ENCODE data around the gene SLC5A8. TPM values are rescaled to one million over a fixed set of nuclear protein-coding genes. Genes with fewer than 3 reads are reported as not detected.

Gene SLC5A8
- total RNA-seq, 2 experiments from 2014 or later: not detected

- ATAC-seq (ENCODE audit: poor library complexity) (no peak), DNase-seq (no peak)
- Mint-ChIP-seq H3K4me1 (ENCODE audit: low read depth) (no peaks in the 10 kb centered on the region), H3K9me3 (peaks cover 5% of the 10 kb centered on the region), H3K27ac (no peak overlapping the region), H3K4me3 (no peak overlapping the region), H3K27me3 (peaks cover 8% of the 10 kb centered on the region), H3K36me3 (ENCODE audit: low read depth) (no peaks in the 10 kb centered on the region)
- POLR2A ChIA-PET: no interaction called here
- H3K9me3 ChIP-seq (ENCODE audit: control insufficient read depth in 1 of 2, insufficient read depth in 1 of 2, low read length in 2 of 2): peaks cover 0 to 3% of the 10 kb centered on the region in 2 experiments
- H3K36me3 ChIP-seq (ENCODE audit: insufficient read depth, low read length): no peaks in the 10 kb centered on the region
- TF ChIP-seq, protein P1, sequence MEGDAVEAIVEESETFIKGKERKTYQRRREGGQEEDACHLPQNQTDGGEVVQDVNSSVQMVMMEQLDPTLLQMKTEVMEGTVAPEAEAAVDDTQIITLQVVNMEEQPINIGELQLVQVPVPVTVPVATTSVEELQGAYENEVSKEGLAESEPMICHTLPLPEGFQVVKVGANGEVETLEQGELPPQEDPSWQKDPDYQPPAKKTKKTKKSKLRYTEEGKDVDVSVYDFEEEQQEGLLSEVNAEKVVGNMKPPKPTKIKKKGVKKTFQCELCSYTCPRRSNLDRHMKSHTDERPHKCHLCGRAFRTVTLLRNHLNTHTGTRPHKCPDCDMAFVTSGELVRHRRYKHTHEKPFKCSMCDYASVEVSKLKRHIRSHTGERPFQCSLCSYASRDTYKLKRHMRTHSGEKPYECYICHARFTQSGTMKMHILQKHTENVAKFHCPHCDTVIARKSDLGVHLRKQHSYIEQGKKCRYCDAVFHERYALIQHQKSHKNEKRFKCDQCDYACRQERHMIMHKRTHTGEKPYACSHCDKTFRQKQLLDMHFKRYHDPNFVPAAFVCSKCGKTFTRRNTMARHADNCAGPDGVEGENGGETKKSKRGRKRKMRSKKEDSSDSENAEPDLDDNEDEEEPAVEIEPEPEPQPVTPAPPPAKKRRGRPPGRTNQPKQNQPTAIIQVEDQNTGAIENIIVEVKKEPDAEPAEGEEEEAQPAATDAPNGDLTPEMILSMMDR (IDR thresholded peaks at IDR 0.05): no peak
- H3K4me3 ChIP-seq (ENCODE audit: low read length): no peak overlapping the region
- no peaks in the 10 kb centered on the region for H3K4me1 ChIP-seq (ENCODE audit: insufficient read depth, low read length)
- H3K27ac ChIP-seq (ENCODE audit: low read depth in 1 of 2, low read length in 2 of 2): no peak overlapping the region
- intact Hi-C loops (cut with DNase I, micrococcal nuclease): no loop called here
- CTCF ChIA-PET: no interaction called here
- no peaks in the 10 kb centered on the region for H3K27me3 ChIP-seq (ENCODE audit: control insufficient read depth in 1 of 2, insufficient read depth in 2 of 2, low read length in 2 of 2)
These were observed 37.7 kb downstream of the SLC5A8 start for GRCh38 chr12:101172316-101172715.

DNA sequence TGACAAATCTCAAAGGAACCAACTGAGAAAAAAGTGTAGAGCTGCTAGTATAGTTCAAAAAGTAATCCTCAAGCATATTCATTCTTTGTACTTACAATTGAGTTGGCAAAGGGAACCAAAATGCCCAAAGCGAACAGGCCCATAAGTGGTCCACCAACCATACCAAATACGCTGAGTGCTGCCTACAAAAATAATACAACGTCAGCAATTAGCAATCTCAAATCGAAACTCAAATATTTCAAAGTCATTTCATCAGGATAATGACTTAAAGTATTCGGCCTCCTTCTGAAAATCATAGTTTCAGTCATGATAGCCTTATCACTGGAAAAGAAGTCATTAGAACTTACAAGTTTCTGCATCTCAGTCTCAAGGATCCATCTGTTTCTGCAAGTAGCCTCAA is 42.0 kb downstream of the SLC5A8 start:
- Histone ChIP-seq H3K27me3 (ENCODE audit: control insufficient read depth in 1 of 2, insufficient read depth in 2 of 2, low read length in 2 of 2) (no peaks in the 10 kb centered on the region), H3K36me3 (ENCODE audit: insufficient read depth, low read length) (no peaks in the 10 kb centered on the region), H3K27ac (ENCODE audit: low read depth in 1 of 2, low read length in 2 of 2) (no peak overlapping the region), H3K9me3 (ENCODE audit: control insufficient read depth in 1 of 2, insufficient read depth in 1 of 2, low read length in 2 of 2) (peaks cover 0 to 3% of the 10 kb centered on the region in 2 experiments), H3K4me1 (ENCODE audit: insufficient read depth, low read length) (no peaks in the 10 kb centered on the region), H3K4me3 (ENCODE audit: low read length) (no peak overlapping the region)
- no peaks in the 10 kb centered on the region for H3K36me3 Mint-ChIP-seq (ENCODE audit: low read depth)
- no peak overlapping the region for H3K27ac Mint-ChIP-seq
- POLR2A ChIA-PET: no interaction called here
- no peaks in the 10 kb centered on the region for H3K4me1 Mint-ChIP-seq (ENCODE audit: low read depth)
- CTCF ChIA-PET: no interaction called here
- no peak for ATAC-seq (ENCODE audit: poor library complexity)
- peaks cover 8% of the 10 kb centered on the region for H3K27me3 Mint-ChIP-seq
- no peak overlapping the region for H3K4me3 Mint-ChIP-seq
- intact Hi-C loops (cut with DNase I, micrococcal nuclease): no loop called here
- TF ChIP-seq, protein P1 (IDR thresholded peaks at IDR 0.05): no peak
- H3K9me3 Mint-ChIP-seq: no peaks in the 10 kb centered on the region
- DNase-seq: no peak

GRCh38 chr12:101166866-101167265 is 43.2 kb downstream of the SLC5A8 start:
- Mint-ChIP-seq H3K27me3 (peaks cover 6% of the 10 kb centered on the region), H3K36me3 (ENCODE audit: low read depth) (no peaks in the 10 kb centered on the region), H3K4me1 (ENCODE audit: low read depth) (no peaks in the 10 kb centered on the region), H3K27ac (no peak overlapping the region), H3K4me3 (no peak overlapping the region), H3K9me3 (peaks cover under 1% of the 10 kb centered on the region)
- H3K27me3 ChIP-seq (ENCODE audit: control insufficient read depth in 1 of 2, insufficient read depth in 2 of 2, low read length in 2 of 2): no peaks in the 10 kb centered on the region
- CTCF ChIA-PET: interaction anchor here (0.7 kb wide), 1 partner anchor 612 kb away, joined by 3 read pairs; no protein-coding TSS in a partner anchor
- ATAC-seq (ENCODE audit: poor library complexity) (no peak), DNase-seq (no peak)
- intact Hi-C loops (cut with DNase I, micrococcal nuclease): no loop called here
- no peak overlapping the region for H3K4me3 ChIP-seq (ENCODE audit: low read length)
- no peaks in the 10 kb centered on the region for H3K4me1 ChIP-seq (ENCODE audit: insufficient read depth, low read length)
- H3K27ac ChIP-seq (ENCODE audit: low read depth in 1 of 2, low read length in 2 of 2): no peak overlapping the region
- TF ChIP-seq, protein P1 (IDR thresholded peaks at IDR 0.05): no peak
- POLR2A ChIA-PET: no interaction called here
- no peaks in the 10 kb centered on the region for H3K9me3 ChIP-seq (ENCODE audit: control insufficient read depth in 1 of 2, insufficient read depth in 1 of 2, low read length in 2 of 2)
- H3K36me3 ChIP-seq (ENCODE audit: insufficient read depth, low read length): no peaks in the 10 kb centered on the region

All from CD4-positive, alpha-beta T cell (primary cell).